Activated naive CD8-positive, alpha-beta T cell treated with anti-CD3 and anti-CD28 coated beads, Interleukin-2, amount 10 ng/mL, durations not matched to agents 7 days and 5 days (primary cell): ENCODE measurements around the gene ZNF774. TPM values are rescaled to one million over a fixed set of nuclear protein-coding genes. Genes with fewer than 3 reads are reported as not detected.
A peak's percentile ranks its signal among the peaks of the same experiment; 100 is the strongest.
"Not testable (repeated sequence)": the region's sequence is repeated elsewhere in the genome, so short reads cannot be mapped to it uniquely, and the experiment has no call there.

Experiments used
- ATAC-seq: fragments of 150-1000 bp; cut with Tn5 transposase; one replicate; pipeline ENCODE4 v1.10.0; 2021; ENCODE audit warnings: low read depth, moderate library complexity
- POLR2A ChIA-PET: fragments of 350-600 bp; sonication (Branson Sonifier 250); formaldehyde crosslinking; loops from one replicate; lab custom pipeline; 2021; ENCODE audit warnings: antibody characterized with exemption; lab: Charles Lee
- DNase-seq: peaks from one replicate; pipeline ENCODE4 v3.0.0; 2021
- H3K27ac Mint-ChIP-seq: one replicate; pipeline ENCODE4 v1.8.0; 2022; ENCODE audit warnings: mild to moderate bottlenecking, mixed read lengths
- H3K27me3 Mint-ChIP-seq: one replicate; pipeline ENCODE4 v1.8.0; 2022; ENCODE audit warnings: mild to moderate bottlenecking, moderate library complexity, mixed read lengths
- H3K36me3 Mint-ChIP-seq: one replicate; pipeline ENCODE4 v1.8.0; 2021; ENCODE audit warnings: mild to moderate bottlenecking, mixed read lengths
- H3K4me1 Mint-ChIP-seq: one replicate; pipeline ENCODE4 v1.8.0; 2021; ENCODE audit warnings: mixed read lengths
- H3K4me3 Mint-ChIP-seq: one replicate; pipeline ENCODE4 v1.8.0; 2022; ENCODE audit warnings: mild to moderate bottlenecking, moderate library complexity, mixed read lengths
- H3K9me3 Mint-ChIP-seq: one replicate; pipeline ENCODE4 v1.8.0; 2021; ENCODE audit warnings: mixed read lengths
- total RNA-seq, 2 experiments: library from RNA; stranded (reverse); gene quantifications; one replicate each; pipeline ENCODE4 v1.2.3, GENCODE V29; 2021

Gene ZNF774
- total RNA-seq, 2 experiments from 2014 or later, result 1.6 to 2.4 TPM

DNA sequence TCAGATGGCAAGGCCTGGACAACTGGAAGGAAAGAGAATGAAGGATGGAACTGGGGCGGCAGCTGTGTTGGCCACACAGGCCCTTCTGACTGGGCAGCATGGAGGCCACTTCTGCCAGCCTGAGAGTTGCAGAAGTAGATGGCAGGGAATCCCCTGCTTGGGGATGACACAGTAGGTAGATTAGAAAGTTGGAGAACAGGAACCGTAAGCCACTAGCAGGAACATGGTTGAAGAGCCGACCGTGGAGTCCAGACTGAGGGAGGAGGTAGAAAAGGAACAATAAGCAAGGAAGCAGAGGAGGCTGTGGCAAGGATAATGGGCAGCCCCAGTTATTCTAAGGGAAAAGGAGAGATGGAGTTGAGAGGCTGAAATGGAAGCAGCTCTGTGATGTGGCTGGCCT is 26.4 kb upstream of the ZNF774 start:
- no peaks in the 10 kb centered on the region for H3K36me3 Mint-ChIP-seq
- H3K27ac Mint-ChIP-seq, result no peak overlapping the region
- peaks cover 7% of the 10 kb centered on the region for H3K27me3 Mint-ChIP-seq

DNA sequence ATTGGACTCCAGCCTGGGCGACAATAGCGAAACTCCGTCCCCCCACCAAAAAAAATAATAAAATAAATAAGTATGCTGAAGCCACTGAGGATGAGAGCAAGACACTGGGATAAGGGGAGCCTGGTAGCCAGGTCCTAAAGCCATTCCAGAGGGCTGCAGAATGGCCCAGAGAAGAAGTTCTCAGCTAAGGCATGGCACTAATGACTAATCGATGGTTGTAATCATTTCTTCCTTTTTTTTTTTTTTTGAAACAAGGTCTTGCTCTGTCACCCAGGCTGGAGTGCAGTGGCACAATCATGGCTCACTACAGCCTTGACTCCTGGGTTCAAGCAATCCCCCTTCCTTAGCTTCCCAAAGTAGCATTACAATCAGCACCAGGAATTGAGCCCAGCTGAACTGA is 25.6 kb upstream of the ZNF774 start:
- POLR2A ChIA-PET, result no interaction called here
- no peak overlapping the region for H3K4me3 Mint-ChIP-seq
- H3K27me3 Mint-ChIP-seq, result peaks cover 8% of the 10 kb centered on the region
- no peaks in the 10 kb centered on the region for H3K36me3 Mint-ChIP-seq
- no peaks in the 10 kb centered on the region for H3K9me3 Mint-ChIP-seq
- H3K4me1 Mint-ChIP-seq, result no peaks in the 10 kb centered on the region
- ATAC-seq (no peak), DNase-seq (no peak)
- H3K27ac Mint-ChIP-seq, result no peak overlapping the region

More for the DNA sequence above, 26.4 kb upstream of the ZNF774 start:
- POLR2A ChIA-PET, result no interaction called here
- DNase-seq, result no peak
- Mint-ChIP-seq H3K4me3 (no peak overlapping the region), H3K9me3 (no peaks in the 10 kb centered on the region), H3K4me1 (no peaks in the 10 kb centered on the region)
- no peak for ATAC-seq

DNA sequence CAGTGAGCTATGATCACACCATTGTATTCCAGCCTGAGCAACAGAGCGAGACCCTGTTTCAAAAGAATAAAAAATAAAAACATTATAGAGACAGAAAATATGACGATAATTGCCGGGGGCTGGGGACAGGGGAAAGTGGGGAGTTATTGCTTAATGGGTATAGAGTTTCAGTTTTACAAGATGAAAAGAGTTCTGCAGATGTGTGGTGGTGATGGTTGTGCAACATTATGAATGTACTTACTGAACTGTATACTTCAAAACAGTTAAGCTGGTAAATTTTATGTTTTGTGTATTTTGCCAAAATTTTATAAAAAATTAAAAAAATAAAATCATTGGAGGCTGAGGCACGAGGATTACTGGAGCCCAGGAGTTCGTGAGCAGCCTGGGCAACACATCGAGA is 24.8 kb upstream of the ZNF774 start:
- no peaks in the 10 kb centered on the region for H3K9me3 Mint-ChIP-seq
- no peak for ATAC-seq

DNA sequence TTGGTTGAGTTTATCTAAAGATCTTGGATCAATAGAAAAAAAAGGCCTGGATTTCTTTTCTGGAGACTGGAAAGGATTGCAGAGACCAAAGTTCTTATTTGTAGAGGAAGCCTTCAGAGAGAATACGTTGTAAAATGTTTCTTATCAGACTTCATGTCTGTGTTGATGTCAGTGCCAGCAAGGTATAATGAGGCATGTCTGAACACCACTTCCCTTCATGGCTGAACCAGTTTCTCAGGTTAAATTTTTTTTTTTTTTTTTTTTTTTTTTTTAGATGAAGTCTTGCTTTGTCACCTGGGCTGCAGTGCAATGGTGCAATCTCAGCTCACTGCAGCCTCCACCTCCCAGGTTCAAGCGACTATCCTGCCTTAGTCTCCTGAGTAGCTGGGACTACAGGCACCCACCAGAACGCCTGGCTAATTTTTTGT is 17.8 kb upstream of the ZNF774 start:
- POLR2A ChIA-PET, result no interaction called here
- Mint-ChIP-seq H3K4me1 (peaks cover 9% of the 10 kb centered on the region), H3K36me3 (no peaks in the 10 kb centered on the region), H3K9me3 (no peaks in the 10 kb centered on the region), H3K27ac (no peak overlapping the region), H3K4me3 (no peak overlapping the region), H3K27me3 (peaks cover 8% of the 10 kb centered on the region)
- DNase-seq (no peak), ATAC-seq (no peak)

More for the DNA sequence above, 24.8 kb upstream of the ZNF774 start:
- H3K27ac Mint-ChIP-seq, result no peak overlapping the region
- DNase-seq, result no peak
- H3K4me1 Mint-ChIP-seq, result no peaks in the 10 kb centered on the region
- peaks cover 8% of the 10 kb centered on the region for H3K27me3 Mint-ChIP-seq
- POLR2A ChIA-PET, result no interaction called here
- no peak overlapping the region for H3K4me3 Mint-ChIP-seq
- no peaks in the 10 kb centered on the region for H3K36me3 Mint-ChIP-seq

DNA sequence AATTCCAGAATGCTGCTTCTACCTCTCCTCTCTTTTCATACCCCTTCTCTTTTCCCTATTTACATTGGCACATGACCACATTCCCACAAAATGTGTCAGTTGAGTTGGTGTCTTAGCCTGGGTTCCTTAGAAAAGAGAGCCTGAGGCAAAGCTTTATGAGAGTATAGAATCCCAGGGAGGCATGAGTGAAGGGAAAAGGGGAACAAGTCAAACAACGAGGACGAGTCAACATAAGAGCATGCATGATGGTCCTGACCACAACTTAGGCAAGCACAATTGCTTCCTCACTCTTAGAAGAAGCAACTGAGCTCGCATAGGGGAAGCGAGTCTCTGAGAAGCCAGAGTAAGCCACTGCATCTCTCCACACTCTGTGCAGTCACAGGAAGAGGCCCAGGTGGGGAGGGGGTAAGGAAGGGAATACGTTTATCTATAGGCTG is 15.4 kb upstream of the ZNF774 start:
- H3K4me3 Mint-ChIP-seq, result peak overlapping the region; percentile 29
- H3K27ac Mint-ChIP-seq, result peak overlapping the region; percentile 62
- ATAC-seq, result peak; percentile 96
- no peak for DNase-seq
- peaks cover 9% of the 10 kb centered on the region for H3K4me1 Mint-ChIP-seq
- no peaks in the 10 kb centered on the region for H3K36me3 Mint-ChIP-seq
- H3K27me3 Mint-ChIP-seq, result no peaks in the 10 kb centered on the region
- no peaks in the 10 kb centered on the region for H3K9me3 Mint-ChIP-seq
- POLR2A ChIA-PET, result interaction anchor here (0.9 to 1.5 kb wide), 2 partner anchors 51 to 145 kb away, joined by 3 to 7 read pairs; partner anchors contain the start of gene IQGAP1

DNA sequence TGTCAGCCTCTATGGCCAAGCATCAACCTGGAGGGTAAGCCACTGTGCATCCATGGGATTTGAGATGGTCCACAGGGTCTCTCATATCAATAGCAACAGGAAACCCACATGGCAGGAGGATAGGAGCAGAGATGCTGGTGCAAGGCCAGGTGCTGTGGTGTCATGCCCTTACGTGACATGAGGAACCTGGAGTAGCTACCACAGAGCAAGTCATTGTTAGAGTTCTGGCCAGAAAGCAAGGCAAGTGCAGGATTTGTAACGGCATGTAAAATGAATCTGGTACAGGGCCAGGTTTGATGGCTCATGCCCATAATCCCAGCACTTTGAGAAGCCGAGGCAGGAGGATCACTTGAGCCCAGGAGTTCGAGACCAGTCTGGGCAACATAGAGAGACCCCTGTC is 14.8 kb upstream of the ZNF774 start:
- no peak for DNase-seq
- POLR2A ChIA-PET, result interaction anchor here (0.5 to 1.5 kb wide), 3 partner anchors 51 to 385 kb away, joined by 3 to 8 read pairs (median 7); partner anchors contain the start of gene IQGAP1
- peak; percentile 37 for ATAC-seq
- peaks cover 9% of the 10 kb centered on the region for H3K4me1 Mint-ChIP-seq
- no peaks in the 10 kb centered on the region for H3K9me3 Mint-ChIP-seq
- H3K4me3 Mint-ChIP-seq, result no peak overlapping the region
- H3K36me3 Mint-ChIP-seq, result no peaks in the 10 kb centered on the region
- H3K27me3 Mint-ChIP-seq, result no peaks in the 10 kb centered on the region
- peak overlapping the region; percentile 62 for H3K27ac Mint-ChIP-seq

DNA sequence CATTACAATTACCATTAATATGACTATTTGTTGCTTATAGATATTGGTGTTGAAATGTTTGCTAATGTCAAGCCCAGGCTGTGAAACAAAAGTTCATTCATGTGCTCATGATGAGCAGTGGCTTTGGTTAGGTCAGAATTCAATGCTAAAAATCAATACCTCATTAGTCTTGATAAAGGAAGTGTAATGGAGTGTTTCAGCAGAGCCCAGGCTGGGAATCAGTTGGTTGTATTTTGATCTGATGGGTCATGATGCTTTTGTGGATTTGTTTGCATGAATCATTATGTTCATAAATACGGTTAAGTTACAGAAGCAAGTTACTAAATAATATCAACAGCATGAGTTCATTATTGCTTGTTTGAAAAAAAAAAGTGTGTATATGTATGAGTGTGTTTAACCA is 13.6 kb upstream of the ZNF774 start:
- POLR2A ChIA-PET, result no interaction called here
- H3K4me1 Mint-ChIP-seq, result peaks cover 17% of the 10 kb centered on the region
- no peaks in the 10 kb centered on the region for H3K36me3 Mint-ChIP-seq
- no peak overlapping the region for H3K27ac Mint-ChIP-seq
- H3K4me3 Mint-ChIP-seq, result no peak overlapping the region
- no peaks in the 10 kb centered on the region for H3K27me3 Mint-ChIP-seq
- DNase-seq (no peak), ATAC-seq (no peak)
- H3K9me3 Mint-ChIP-seq, result no peaks in the 10 kb centered on the region

DNA sequence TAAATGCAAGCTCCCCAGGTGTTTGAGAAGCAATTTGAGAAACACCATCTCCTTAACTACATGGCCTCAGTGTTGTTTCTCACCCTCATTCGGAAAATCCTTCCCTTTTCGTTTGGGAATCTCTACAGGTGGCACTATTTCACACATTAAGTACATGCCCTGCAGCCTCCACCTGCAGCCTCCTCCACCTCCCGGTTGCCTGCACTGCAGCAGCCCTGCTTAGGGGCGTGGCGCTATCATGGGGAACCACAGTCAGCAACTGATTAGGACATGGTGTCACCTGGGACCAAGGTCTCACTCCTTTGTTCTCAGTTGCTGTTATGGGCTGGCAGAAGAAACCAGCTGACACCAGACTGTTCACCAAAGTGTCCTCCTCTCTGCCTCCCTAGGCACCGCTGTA is 11.7 kb upstream of the ZNF774 start:
- POLR2A ChIA-PET, result interaction anchor here (1.5 kb wide), 1 partner anchor 67 kb away, joined by 3 read pairs; no protein-coding TSS in a partner anchor
- DNase-seq (no peak), ATAC-seq (no peak)
- no peaks in the 10 kb centered on the region for H3K27me3 Mint-ChIP-seq
- H3K4me1 Mint-ChIP-seq, result peaks cover 20% of the 10 kb centered on the region
- no peak overlapping the region for H3K4me3 Mint-ChIP-seq
- no peaks in the 10 kb centered on the region for H3K9me3 Mint-ChIP-seq
- no peak overlapping the region for H3K27ac Mint-ChIP-seq
- H3K36me3 Mint-ChIP-seq, result no peaks in the 10 kb centered on the region

DNA sequence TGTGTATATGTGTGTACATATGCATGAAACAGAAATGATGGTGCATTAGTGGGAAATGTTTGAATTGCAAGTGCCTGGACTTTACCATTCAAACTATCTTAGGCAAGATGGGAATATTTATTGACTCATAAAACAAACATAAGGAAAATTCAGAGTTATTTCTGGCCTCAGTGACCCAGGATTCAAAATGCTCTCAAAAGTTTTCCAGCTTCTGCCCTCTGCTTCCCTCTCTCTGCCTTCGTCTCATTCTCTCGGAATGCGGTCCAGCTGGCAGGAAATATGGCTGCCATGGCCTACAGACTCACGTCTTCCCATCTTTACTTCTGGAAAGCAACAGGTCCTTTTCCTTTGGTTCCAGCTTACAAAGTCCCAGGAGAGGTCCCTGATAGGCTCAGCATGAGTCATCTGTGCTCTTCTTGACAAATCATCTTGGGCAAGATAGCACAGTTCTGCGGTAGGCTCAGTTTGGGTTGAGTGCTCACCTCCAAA is 8.7 kb upstream of the ZNF774 start:
- ATAC-seq, result no peak
- POLR2A ChIA-PET, result no interaction called here
- no peak overlapping the region for H3K27ac Mint-ChIP-seq

DNA sequence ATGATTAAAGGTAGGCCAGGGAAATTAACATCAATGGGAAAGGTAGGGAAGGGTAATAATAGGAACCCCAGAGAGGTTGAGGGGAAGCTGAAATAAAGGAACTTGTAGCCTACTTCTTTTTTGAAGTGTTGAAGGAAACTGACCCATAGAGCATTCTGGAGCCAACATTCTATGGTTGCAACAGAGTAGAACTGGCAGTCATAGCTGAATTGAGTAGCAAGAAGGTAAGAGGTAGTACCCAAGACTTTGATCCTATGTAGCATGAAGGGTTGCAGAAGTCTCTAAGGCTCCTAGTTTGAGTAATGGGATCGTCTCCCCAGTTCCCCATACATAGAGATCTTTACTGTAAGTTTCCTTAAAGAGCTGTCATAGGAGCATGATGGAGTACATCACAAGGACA is 7.4 kb upstream of the ZNF774 start:
- H3K27me3 Mint-ChIP-seq, result no peaks in the 10 kb centered on the region
- DNase-seq (no peak), ATAC-seq (no peak)
- POLR2A ChIA-PET, result no interaction called here
- H3K36me3 Mint-ChIP-seq, result no peaks in the 10 kb centered on the region
- no peak overlapping the region for H3K4me3 Mint-ChIP-seq
- no peaks in the 10 kb centered on the region for H3K9me3 Mint-ChIP-seq
- H3K27ac Mint-ChIP-seq, result no peak overlapping the region
- H3K4me1 Mint-ChIP-seq, result peaks cover 11% of the 10 kb centered on the region

More for the DNA sequence above, 8.7 kb upstream of the ZNF774 start:
- Mint-ChIP-seq H3K36me3 (no peaks in the 10 kb centered on the region), H3K4me1 (peaks cover 11% of the 10 kb centered on the region), H3K4me3 (no peak overlapping the region), H3K9me3 (no peaks in the 10 kb centered on the region), H3K27me3 (no peaks in the 10 kb centered on the region)
- DNase-seq, result no peak

DNA sequence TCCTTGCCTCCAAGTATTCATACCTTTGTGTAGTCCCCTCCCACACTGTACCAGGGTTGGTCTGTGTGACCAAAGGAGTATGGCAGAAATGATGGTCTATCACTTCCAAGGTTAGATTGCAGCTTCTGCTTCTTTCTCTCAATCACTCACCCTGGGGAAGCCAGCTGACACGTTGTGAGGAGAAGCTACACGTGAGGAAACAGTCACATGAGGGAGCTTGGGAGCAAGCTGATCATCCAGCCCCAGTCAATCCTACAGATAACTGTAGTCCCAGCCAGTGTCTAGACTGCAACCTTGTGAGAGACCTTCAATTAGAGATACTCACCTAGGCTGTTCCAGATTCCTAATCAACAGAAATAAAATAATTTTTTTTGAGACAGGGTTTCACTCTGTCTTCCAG is 6.2 kb upstream of the ZNF774 start:
- no peak overlapping the region for H3K4me3 Mint-ChIP-seq
- H3K36me3 Mint-ChIP-seq, result no peaks in the 10 kb centered on the region
- H3K27ac Mint-ChIP-seq, result no peak overlapping the region
- POLR2A ChIA-PET, result no interaction called here
- peaks cover 16% of the 10 kb centered on the region for H3K4me1 Mint-ChIP-seq
- H3K9me3 Mint-ChIP-seq, result no peaks in the 10 kb centered on the region
- ATAC-seq (no peak), DNase-seq (no peak)
- no peaks in the 10 kb centered on the region for H3K27me3 Mint-ChIP-seq

DNA sequence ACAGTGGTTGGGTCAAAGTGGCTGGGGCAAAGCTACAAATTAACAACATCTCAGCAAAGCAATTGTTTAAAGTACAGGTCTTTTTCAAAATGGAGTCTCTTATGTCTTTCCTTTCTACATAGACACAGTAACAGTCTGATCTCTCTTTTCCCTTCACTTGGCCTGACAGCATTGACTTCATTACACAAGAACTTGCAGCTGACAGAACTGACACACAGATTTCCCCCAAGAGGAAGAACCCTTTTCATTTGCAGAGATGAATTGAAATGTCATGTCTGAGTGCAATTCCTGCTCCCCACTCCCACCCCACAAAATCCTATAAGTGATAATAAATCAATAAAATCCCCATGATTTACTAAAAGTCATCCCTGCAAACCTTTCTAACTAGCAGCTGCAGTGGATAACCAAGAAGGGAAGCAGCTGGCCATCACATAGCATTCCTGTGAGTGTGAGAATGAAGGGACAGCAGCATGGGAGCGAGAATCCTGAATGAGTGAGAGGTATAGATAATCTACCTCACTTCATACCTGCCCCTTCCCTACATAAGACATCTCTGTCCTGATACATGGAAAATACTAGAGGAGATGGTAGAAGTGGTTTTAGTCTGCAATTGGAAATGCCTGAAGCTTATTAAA is 4.5 kb upstream of the ZNF774 start:
- H3K9me3 Mint-ChIP-seq, H3K27me3 Mint-ChIP-seq: not testable (repeated sequence)
- H3K4me1 Mint-ChIP-seq, result peaks cover 16% of the 10 kb centered on the region

DNA sequence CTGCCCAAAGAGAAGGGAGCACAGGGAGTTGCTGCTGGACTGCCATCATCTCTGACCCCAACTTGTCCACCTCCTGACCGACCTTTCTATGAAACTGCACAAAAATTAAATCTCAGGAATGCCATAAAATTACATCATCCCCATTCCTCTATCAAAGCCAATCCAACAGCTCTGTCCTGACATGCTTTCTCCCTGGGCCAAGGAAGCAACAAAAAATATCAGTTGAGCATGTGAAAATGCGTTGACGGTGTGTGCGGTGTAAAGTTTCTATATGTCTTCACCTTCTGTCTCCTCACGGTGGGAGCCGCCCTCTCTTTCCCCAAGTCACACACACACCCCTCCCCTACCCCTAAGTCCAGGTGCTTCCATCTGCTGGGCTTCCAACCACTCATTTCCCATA is 3.6 kb upstream of the ZNF774 start:
- Mint-ChIP-seq H3K36me3 (no peaks in the 10 kb centered on the region), H3K4me3 (no peak overlapping the region), H3K27me3 (no peaks in the 10 kb centered on the region), H3K4me1 (peaks cover 13% of the 10 kb centered on the region), H3K27ac (no peak overlapping the region), H3K9me3 (no peaks in the 10 kb centered on the region)
- ATAC-seq, result no peak
- no peak for DNase-seq
- POLR2A ChIA-PET, result no interaction called here

More for the DNA sequence above, 4.5 kb upstream of the ZNF774 start:
- not testable (repeated sequence) for H3K36me3 Mint-ChIP-seq, ATAC-seq, H3K27ac Mint-ChIP-seq, DNase-seq, H3K4me3 Mint-ChIP-seq
- POLR2A ChIA-PET, result interaction anchor here (0.6 kb wide), 1 partner anchor 668 kb away, joined by 3 read pairs; no protein-coding TSS in a partner anchor

DNA sequence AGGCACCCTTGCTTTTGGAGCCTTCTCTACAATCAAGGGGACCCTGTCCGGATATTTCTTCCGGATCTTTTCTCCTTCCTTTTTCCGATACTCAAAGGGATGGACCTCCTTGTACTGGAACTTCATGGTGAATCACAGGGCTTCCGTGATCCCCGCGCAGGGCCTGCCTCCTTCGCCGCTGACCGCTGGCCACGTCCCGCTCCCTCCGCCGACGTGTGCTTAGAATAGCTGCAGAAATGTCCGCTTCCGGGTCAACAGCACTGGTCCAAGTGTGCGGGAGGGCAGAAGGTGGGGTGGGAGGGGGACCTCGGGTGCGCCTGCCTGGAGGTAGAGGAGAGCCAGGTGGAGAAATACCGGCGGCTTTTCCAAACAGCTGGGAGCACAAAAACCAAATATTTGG is 3.0 kb upstream of the ZNF774 start:
- Mint-ChIP-seq H3K9me3 (no peaks in the 10 kb centered on the region), H3K27ac (no peak overlapping the region), H3K4me1 (peaks cover 11% of the 10 kb centered on the region), H3K4me3 (no peak overlapping the region), H3K36me3 (no peaks in the 10 kb centered on the region), H3K27me3 (no peaks in the 10 kb centered on the region)
- DNase-seq (no peak), ATAC-seq (no peak)
- POLR2A ChIA-PET, result no interaction called here
